Subcutaneous adipose tissue (tissue), 4 donors: ENCODE results near the gene SLC22A7. TPM values are rescaled to one million over a fixed set of nuclear protein-coding genes. Genes with fewer than 3 reads are reported as not detected.

ENCODE experiments used
- CTCF ChIP-seq: fragments of 450-650 bp; IDR thresholded peaks from one replicate; pipeline ENCODE4 v1.5.1; 2016; ENCODE audit warnings: low read depth, mild to moderate bottlenecking, control low read depth, antibody characterized with exemption, moderate library complexity
- total RNA-seq, 4 donors: library from RNA; depleted of rRNA; stranded (reverse); fragments of >200 nt; gene quantifications; one replicate each; pipeline ENCODE4 v1.1.0, GENCODE V29; 2016

SLC22A7 gene
- total RNA-seq, 4 donors from 2014 or later = not detected

GRCh38 chr6:43291708-43292107, 6.4 kb upstream of the SLC22A7 start:
- no peak for TF ChIP-seq CTCF

GRCh38 chr6:43292341-43292740, 5.7 kb upstream of the SLC22A7 start:
- no peak for TF ChIP-seq CTCF

DNA sequence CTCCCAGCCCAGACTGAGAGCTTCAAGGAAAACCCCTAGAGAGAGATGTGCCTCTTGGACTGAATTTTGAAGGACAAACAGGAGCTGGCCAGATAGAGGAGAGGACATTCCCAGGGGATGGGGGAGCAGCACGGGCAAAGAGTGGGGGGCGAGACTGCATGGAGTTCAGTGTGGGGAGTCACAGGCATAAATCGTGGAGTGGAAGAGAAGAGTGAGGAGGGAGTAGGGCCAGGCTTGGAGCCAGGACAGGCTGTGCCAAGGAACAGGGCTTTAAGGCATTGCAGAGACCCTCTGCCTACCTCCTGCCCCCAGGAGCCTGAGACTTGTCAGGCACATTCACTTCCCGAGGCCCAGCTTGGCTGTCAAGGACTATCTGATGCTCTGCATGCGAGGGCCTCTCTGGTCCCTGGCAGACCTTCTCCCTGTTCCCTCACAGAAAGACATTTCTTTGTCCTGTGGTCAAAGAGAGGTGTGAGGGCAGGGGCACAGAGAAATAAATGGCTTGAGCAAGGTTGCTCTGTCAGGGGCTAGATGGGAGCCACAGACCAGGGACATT, 5.2 kb upstream of the SLC22A7 start:
- no peak for TF ChIP-seq CTCF

- no peak for TF ChIP-seq CTCF
Measured at GRCh38 chr6:43293698-43294097, 4.4 kb upstream of the SLC22A7 start.

DNA sequence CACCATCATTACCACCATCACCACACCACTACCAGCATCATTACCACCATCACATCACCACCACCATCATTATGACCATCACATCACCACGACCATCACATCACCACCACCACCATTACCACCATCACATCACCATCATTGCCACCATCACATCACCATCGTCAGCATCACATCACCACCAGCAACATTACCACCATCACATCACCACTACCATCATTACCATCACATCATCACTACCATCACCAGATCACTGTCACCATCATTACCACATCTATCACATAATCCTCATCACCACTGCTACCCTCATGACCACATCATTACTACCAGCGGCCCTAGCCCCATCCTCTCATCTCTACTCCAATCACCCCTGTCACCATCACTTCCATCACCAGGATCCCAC, 3.5 kb upstream of the SLC22A7 start:
- TF ChIP-seq CTCF = no peak

DNA sequence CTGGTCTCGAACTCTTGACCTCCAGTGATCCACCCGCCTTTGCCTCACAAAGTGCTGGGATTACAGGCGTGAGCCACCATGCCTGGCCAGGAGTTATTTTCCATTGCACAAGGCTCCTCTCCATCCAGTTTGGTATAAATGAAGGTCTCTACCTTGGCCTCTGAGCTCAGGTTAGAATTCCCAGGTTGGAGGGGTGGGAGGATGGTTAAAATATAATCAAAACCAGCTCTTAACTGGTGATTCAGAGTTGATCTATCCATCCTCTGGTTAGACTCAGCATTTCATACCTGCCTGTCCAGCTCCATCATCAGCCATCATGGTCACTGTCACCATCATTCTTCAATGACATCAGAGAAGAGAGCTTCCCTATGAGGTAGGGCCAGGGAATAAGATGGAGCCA, 2.6 kb upstream of the SLC22A7 start:
- TF ChIP-seq CTCF = no peak

DNA sequence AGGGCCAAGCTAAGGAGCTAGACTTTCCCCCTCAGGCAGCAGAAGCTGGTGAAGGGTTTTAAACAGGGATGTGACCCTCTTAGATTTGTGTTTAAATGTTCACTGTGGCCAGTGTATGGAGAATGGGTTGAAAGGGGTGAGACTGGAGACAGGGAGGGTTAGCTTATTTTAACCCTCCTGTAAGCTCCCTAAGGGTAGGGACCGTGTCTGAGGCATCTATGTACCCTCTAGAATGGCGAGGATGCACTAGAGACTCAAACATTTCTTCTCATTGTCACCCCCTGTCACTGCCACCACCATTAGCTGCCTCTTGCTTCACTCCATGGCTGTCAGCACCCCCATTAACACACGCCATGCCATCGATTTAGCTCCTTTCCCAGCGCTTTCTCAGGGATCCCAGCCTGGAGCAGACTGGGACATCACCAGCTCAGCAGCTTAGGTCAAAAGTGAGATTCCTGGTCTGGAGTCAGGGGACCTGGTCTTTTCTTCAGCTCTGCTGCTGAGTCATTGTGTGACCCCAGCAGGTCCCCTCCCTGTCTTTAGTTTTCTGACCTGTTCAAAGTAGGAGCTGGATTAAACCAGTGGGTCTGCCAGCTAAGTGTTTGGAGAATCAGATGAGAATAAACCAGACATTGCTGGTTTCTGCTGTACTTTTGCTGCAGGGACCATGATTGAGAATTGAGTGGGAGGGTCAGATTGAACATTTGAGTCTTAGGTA, 1.1 kb upstream of the SLC22A7 start:
- TF ChIP-seq CTCF = no peak
